Suprapubic skin (tissue), 4 donors: ENCODE data around the gene TK2. TPM values are rescaled to one million over a fixed set of nuclear protein-coding genes. Genes with fewer than 3 reads are reported as not detected.

Source experiments
- DNase-seq, 2 donors: peaks; one replicate each; pipeline ENCODE4 v3.0.0-alpha.2; 2019; ENCODE audit warnings: low spot score in 2 of 2
- H3K27ac ChIP-seq: fragments of 200-600 bp; sonication (generic); one replicate; pipeline ENCODE4 v1.5.1; 2019
- H3K27me3 ChIP-seq: fragments of 200-600 bp; sonication (generic); one replicate; pipeline ENCODE4 v1.5.1; 2019
- H3K36me3 ChIP-seq: fragments of 200-600 bp; sonication (generic); one replicate; pipeline ENCODE4 v1.5.1; 2019
- H3K4me1 ChIP-seq: fragments of 200-600 bp; sonication (generic); one replicate; pipeline ENCODE4 v1.5.1; 2019
- H3K4me3 ChIP-seq: fragments of 200-600 bp; sonication (generic); one replicate; pipeline ENCODE4 v1.5.1; 2019; ENCODE audit warnings: mild to moderate bottlenecking
- H3K9me3 ChIP-seq: fragments of 200-600 bp; sonication (generic); one replicate; pipeline ENCODE4 v1.5.1; 2019
- EP300 ChIP-seq: sonication (generic); formaldehyde crosslinking; IDR thresholded peaks from one replicate; pipeline ENCODE4 v1.6.1; 2017; ENCODE audit warnings: antibody characterized with exemption
- POLR2A ChIP-seq, 2 donors: fragments of 450-650 bp; IDR thresholded peaks; one replicate each; pipeline ENCODE4 v1.6.1; 2017; ENCODE audit warnings: antibody characterized with exemption in 2 of 2, mild to moderate bottlenecking in 2 of 2, moderate library complexity in 2 of 2
- POLR2AphosphoS5 ChIP-seq, 3 donors: sonication (generic); formaldehyde crosslinking; IDR thresholded peaks; one replicate each; pipeline ENCODE4 v1.6.1; 2017; ENCODE audit warnings: antibody characterized with exemption in 3 of 3
- WGBS: methylation state at CpG from one replicate; pipeline ENCODE4 v1.1.5; 2018; 5-methylcytosine and 5-hydroxymethylcytosine counted together
- total RNA-seq, 4 donors: library from RNA; depleted of rRNA; stranded (reverse); fragments of >200 nt; gene quantifications; one replicate each; pipeline ENCODE4 v1.1.0, GENCODE V29; 2016
- TF ChIP-seq, protein P1 (sequence below), 2 donors: fragments of 200-600 bp in 1 of 2; fragments of 450-650 bp in 1 of 2; sonication (generic) in 1 of 2; IDR thresholded peaks; one replicate each; pipeline ENCODE4 v1.5.1; 2016 to 2019; ENCODE audit warnings: antibody characterized with exemption in 2 of 2, mild to moderate bottlenecking in 1 of 2, moderate library complexity in 1 of 2

Gene TK2
- total RNA-seq, 4 donors from 2014 or later = 13.6 to 27.0 (median 19.7) TPM

DNA sequence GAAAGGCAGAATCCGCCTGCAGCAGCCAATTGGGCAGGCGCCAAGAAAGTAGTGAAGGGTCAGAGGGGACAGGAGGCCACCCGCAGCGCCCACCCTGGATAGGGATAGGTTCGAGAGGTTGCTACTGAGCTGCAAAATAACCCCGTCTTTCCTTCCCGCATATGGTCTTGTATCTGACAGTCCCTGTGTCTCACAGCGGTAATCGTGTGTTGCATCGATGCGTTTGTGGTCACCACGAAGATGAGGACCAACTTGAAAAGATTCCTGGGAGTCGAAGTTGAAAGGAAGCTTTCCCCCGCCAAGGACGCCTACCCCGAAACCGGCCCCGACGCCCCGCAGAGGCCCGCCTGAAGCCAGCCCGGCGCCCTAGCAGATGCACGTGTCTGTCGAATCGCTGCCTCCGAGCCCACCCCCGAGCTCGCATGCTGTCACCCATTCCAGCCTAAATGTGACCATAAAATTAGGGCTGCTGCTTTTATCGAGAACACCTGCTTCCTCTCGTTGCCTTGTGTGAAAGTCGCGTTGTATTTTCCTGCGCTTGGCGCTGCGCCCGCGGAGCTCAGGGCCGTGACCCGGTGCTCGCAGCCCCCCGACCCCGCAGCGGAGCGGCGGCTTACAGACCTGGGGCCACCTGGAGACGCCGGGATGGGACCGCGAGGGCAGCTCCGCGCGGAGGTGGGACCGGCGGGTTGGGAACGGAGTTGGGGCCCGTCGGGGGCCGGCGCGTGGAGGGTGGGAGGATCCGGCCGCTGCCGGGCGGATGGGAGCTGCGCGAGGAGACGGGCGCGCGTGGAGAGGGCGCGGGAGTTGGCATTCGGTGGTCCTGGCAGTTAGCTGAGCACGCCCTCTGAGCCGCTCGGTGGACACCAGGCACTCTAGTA, 29.0 kb upstream of the TK2 start, which contains the start of gene CMTM2:
TSS of gene CMTM2 (plus strand) at position 813 of the 881 bp plus-strand sequence. CDS start 145 bp downstream, outside the sequence.
- TF ChIP-seq POLR2A (IDR thresholded peaks at IDR 0.05) (no peak), POLR2AphosphoS5 (IDR thresholded peaks at IDR 0.05) (no peak), EP300 (no peak)
- TF ChIP-seq, protein P1, sequence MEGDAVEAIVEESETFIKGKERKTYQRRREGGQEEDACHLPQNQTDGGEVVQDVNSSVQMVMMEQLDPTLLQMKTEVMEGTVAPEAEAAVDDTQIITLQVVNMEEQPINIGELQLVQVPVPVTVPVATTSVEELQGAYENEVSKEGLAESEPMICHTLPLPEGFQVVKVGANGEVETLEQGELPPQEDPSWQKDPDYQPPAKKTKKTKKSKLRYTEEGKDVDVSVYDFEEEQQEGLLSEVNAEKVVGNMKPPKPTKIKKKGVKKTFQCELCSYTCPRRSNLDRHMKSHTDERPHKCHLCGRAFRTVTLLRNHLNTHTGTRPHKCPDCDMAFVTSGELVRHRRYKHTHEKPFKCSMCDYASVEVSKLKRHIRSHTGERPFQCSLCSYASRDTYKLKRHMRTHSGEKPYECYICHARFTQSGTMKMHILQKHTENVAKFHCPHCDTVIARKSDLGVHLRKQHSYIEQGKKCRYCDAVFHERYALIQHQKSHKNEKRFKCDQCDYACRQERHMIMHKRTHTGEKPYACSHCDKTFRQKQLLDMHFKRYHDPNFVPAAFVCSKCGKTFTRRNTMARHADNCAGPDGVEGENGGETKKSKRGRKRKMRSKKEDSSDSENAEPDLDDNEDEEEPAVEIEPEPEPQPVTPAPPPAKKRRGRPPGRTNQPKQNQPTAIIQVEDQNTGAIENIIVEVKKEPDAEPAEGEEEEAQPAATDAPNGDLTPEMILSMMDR (IDR thresholded peaks at IDR 0.05) = no peak
- DNase-seq = no peak
- Histone ChIP-seq H3K9me3 (no peaks in the 10 kb centered on the region), H3K4me3 (peak within 1 kb of the TSS; percentile 38), H3K36me3 (no peaks in the 10 kb centered on the region), H3K27ac (no peak within 1 kb of the TSS), H3K4me1 (peaks cover 11% of the 10 kb centered on the region), H3K27me3 (peaks cover 5% of the 10 kb centered on the region)
- WGBS = 47% methylated on average over 57 of the region's 77 CpGs

DNA sequence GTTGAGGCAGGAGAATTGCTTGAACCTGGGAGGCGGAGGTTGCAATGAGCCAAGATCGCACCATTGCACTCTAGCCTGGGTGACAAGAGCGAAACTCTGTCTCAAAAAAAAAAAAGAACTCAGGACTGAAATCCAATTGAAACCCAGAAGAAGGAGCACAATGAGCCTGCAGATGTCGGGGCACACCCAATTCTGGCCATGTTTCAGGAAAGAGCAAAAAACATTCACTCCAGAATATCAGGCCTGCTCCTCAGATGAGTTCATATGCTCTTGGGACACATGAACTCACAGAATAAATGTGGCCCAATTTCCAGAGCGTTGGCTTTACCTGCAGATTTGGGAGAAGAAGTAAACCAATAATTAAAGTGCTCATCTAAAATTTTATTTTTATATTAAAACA, 26.4 kb upstream of the TK2 start:
- H3K36me3 ChIP-seq = no peaks in the 10 kb centered on the region
- TF ChIP-seq POLR2AphosphoS5 (IDR thresholded peaks at IDR 0.05) = no peak
- no peak for TF ChIP-seq EP300
- TF ChIP-seq, protein P1 (IDR thresholded peaks at IDR 0.05) = no peak
- TF ChIP-seq POLR2A (IDR thresholded peaks at IDR 0.05) = no peak
- H3K4me3 ChIP-seq = no peak overlapping the region
- H3K27ac ChIP-seq = no peak overlapping the region
- no peaks in the 10 kb centered on the region for H3K9me3 ChIP-seq
- no peak for DNase-seq
- H3K4me1 ChIP-seq = peaks cover 11% of the 10 kb centered on the region
- peaks cover 5% of the 10 kb centered on the region for H3K27me3 ChIP-seq
- WGBS = 63% methylated on average over 5 of the region's 5 CpGs

DNA sequence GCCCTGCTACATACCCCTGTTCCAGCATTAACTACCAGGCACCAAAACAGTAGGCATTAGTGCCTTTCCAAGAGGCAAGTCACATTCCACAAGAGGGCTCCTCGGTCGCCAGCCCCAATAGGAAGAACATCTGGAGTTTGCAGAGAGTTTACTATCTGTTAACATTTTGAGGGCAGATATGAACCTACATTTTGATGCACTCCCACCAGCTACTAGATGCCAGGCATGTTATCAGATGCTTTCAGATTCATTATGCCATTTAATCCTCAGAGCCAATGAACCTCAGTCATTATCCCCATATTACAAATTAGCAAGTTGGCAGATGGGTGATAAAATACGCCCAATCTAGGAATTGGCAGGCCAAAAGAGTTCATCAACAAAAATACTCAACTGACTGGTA, 25.1 kb upstream of the TK2 start:
- peaks cover 13% of the 10 kb centered on the region for H3K4me1 ChIP-seq
- no peaks in the 10 kb centered on the region for H3K36me3 ChIP-seq
- DNase-seq = no peak
- WGBS = 90% methylated on average over 3 of the region's 3 CpGs
- no peak overlapping the region for H3K4me3 ChIP-seq
- no peaks in the 10 kb centered on the region for H3K9me3 ChIP-seq
- H3K27me3 ChIP-seq = peaks cover 5% of the 10 kb centered on the region
- H3K27ac ChIP-seq = no peak overlapping the region
- TF ChIP-seq, protein P1 (IDR thresholded peaks at IDR 0.05) = no peak
- TF ChIP-seq POLR2AphosphoS5 (IDR thresholded peaks at IDR 0.05) = no peak
- no peak for TF ChIP-seq EP300
- no peak for TF ChIP-seq POLR2A (IDR thresholded peaks at IDR 0.05)

DNA sequence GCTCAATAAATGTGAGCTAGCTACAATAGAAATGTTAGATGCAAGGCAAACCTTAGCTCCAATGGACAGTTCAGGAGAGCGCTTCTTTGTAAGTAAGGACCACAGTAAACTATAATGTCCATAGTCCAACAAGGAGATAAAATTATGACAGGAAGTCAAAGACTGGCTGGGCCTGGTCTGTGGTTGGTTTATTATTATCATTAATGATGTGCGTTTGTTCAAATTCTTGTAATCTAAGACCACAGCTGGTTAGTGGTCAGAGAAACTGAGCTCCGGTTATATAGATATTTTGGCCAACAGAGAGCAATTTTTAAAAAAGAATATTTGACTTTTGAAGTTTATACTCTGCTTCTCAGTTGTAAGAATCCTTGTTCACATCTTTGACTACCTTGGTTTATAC, 24.6 kb upstream of the TK2 start:
- no peak overlapping the region for H3K4me3 ChIP-seq
- peaks cover 5% of the 10 kb centered on the region for H3K27me3 ChIP-seq
- H3K27ac ChIP-seq = no peak overlapping the region
- no peak for TF ChIP-seq POLR2A (IDR thresholded peaks at IDR 0.05)
- TF ChIP-seq EP300 = no peak
- TF ChIP-seq POLR2AphosphoS5 (IDR thresholded peaks at IDR 0.05) = no peak
- TF ChIP-seq, protein P1 (IDR thresholded peaks at IDR 0.05) = no peak
- H3K9me3 ChIP-seq = no peaks in the 10 kb centered on the region
- DNase-seq = no peak
- no peaks in the 10 kb centered on the region for H3K36me3 ChIP-seq
- WGBS = 96% methylated on average over 3 of the region's 3 CpGs
- H3K4me1 ChIP-seq = peaks cover 18% of the 10 kb centered on the region

DNA sequence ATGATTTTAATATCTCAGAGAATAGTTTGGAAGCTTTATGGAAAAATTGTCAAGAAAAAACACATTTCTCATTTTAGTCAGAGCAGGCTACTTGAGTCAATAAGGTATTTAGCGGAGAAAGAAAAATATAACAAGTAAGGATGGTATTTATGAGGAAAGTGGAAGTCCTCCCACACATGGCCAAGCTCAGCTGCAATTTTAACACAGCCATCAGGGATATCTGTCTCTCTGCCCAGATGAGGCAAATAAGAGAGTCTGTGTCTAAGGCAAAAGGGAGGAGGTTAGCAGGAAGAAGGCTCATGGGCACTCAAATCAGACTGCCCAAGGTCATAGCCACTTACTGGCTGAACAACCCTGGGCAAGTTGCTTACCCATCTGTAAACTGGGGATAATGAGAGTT, 24.2 kb upstream of the TK2 start:
- DNase-seq = no peak
- peaks cover 3% of the 10 kb centered on the region for H3K27me3 ChIP-seq
- no peak overlapping the region for H3K4me3 ChIP-seq
- no peak overlapping the region for H3K27ac ChIP-seq
- WGBS = 93% methylated on average over 1 of the region's 1 CpG
- no peaks in the 10 kb centered on the region for H3K9me3 ChIP-seq
- H3K4me1 ChIP-seq = peaks cover 18% of the 10 kb centered on the region
- H3K36me3 ChIP-seq = no peaks in the 10 kb centered on the region
- no peak for TF ChIP-seq EP300
- no peak for TF ChIP-seq POLR2A (IDR thresholded peaks at IDR 0.05)
- TF ChIP-seq POLR2AphosphoS5 (IDR thresholded peaks at IDR 0.05) = no peak
- TF ChIP-seq, protein P1 (IDR thresholded peaks at IDR 0.05) = no peak
